Esophagus squamous epithelium (tissue), 4 donors: ENCODE measurements around the gene SHISA6.

Source experiments
- POLR2A ChIP-seq, 4 donors: fragments of 450-650 bp; IDR thresholded peaks; one replicate each; pipeline ENCODE4 v1.6.1; 2017; ENCODE audit warnings: antibody characterized with exemption in 4 of 4, mild to moderate bottlenecking in 4 of 4, moderate library complexity in 3 of 4
- TF ChIP-seq, protein P1 (sequence below), 6 experiments: fragments of 450-650 bp in 4 of 6; fragments of 200-600 bp in 2 of 6; sonication (generic) in 2 of 6; IDR thresholded peaks; one replicate each; pipeline ENCODE4 v1.5.1; 2016 to 2019; ENCODE audit warnings: antibody characterized with exemption in 6 of 6, mild to moderate bottlenecking in 4 of 6, moderate library complexity in 4 of 6

DNA sequence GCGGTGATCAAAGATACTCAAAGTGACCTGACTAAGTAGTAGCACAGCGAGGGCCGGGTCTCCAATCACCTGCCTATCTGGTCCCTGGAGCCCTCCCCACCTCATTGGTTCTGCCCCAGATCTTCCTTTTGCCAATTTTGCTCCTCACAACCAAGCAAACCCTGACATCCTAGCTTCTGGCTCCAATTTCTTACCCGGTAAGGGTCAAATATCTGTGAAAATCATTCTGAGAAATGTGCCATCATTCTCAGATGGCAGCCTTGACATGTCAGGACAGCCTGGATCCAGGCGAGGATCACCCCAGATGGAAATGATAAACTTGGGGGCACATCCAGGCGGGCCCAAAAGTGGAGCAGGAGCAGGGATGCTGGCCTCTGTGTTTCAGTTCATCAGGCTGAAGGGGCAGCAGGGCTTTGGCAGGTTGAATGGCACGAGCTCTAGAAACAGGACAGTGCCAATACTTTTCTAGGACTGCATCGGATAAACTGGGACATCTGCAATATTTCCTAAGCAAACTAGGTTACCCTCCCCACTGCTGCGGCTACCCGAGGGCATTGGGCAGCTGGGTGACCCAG, 83.9 kb downstream of the SHISA6 start:
- TF ChIP-seq, protein P1, sequence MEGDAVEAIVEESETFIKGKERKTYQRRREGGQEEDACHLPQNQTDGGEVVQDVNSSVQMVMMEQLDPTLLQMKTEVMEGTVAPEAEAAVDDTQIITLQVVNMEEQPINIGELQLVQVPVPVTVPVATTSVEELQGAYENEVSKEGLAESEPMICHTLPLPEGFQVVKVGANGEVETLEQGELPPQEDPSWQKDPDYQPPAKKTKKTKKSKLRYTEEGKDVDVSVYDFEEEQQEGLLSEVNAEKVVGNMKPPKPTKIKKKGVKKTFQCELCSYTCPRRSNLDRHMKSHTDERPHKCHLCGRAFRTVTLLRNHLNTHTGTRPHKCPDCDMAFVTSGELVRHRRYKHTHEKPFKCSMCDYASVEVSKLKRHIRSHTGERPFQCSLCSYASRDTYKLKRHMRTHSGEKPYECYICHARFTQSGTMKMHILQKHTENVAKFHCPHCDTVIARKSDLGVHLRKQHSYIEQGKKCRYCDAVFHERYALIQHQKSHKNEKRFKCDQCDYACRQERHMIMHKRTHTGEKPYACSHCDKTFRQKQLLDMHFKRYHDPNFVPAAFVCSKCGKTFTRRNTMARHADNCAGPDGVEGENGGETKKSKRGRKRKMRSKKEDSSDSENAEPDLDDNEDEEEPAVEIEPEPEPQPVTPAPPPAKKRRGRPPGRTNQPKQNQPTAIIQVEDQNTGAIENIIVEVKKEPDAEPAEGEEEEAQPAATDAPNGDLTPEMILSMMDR (IDR thresholded peaks at IDR 0.05) = no peak
- no peak for TF ChIP-seq POLR2A (IDR thresholded peaks at IDR 0.05)
